Sigmoid colon (tissue), 4 donors: ENCODE data around the gene NPC1.

Experiments
- POLR2A ChIP-seq, 2 donors: fragments of 450-650 bp; IDR thresholded peaks; one replicate each; pipeline ENCODE4 v1.6.1; 2016; ENCODE audit warnings: antibody characterized with exemption in 2 of 2, mild to moderate bottlenecking in 2 of 2, moderate library complexity in 2 of 2
- POLR2AphosphoS5 ChIP-seq, 4 donors: sonication (generic); formaldehyde crosslinking; IDR thresholded peaks; one replicate each; pipeline ENCODE4 v1.6.1; 2017; ENCODE audit warnings: antibody characterized with exemption in 4 of 4
- TF ChIP-seq, protein P1 (sequence below), 4 experiments: fragments of 450-650 bp in 3 of 4; fragments of 200-600 bp in 1 of 4; IDR thresholded peaks; one replicate each; pipeline ENCODE4 v1.5.1; 2016 to 2019; ENCODE audit warnings: antibody characterized with exemption in 4 of 4, mild to moderate bottlenecking in 3 of 4, moderate library complexity in 2 of 4

DNA sequence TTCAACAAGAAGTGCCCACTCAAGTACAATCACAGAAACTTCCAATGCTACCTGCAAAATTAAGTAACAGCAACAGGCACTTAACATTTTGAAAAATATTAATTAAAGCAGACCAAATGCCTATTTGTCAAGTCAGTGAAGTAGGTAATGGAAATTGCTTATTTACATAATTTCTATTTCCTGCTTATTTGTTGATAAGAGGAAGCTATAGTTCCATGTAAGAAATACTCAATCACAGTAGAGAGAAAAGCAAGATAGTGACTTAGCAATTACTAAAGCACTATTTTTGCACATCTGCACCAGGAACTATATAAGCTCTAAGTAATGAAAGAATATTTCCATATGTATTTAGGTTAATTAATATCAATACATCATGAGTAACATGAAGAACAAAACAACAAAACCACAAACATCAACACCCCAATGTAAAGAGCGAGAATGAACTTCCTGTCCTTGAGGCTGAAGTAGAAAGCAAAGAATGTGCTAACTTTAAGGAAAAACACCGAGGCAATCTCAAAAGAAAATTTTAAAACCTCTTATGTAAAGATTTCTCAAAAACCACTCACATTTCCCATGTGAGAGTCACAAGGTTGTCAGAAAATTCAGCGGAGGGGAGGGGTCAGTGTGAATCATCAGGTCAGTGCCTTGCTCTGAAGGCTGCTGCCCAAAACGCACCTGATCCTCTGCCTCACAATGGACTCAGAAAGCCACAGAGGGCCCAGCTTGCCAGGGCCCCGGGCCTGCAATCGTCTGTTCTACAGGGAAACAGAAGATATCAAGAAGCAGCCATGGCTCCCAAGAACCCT lies 12.5 kb downstream of the NPC1 start:
- TF ChIP-seq POLR2A (IDR thresholded peaks at IDR 0.05) = no peak
- TF ChIP-seq, protein P1, sequence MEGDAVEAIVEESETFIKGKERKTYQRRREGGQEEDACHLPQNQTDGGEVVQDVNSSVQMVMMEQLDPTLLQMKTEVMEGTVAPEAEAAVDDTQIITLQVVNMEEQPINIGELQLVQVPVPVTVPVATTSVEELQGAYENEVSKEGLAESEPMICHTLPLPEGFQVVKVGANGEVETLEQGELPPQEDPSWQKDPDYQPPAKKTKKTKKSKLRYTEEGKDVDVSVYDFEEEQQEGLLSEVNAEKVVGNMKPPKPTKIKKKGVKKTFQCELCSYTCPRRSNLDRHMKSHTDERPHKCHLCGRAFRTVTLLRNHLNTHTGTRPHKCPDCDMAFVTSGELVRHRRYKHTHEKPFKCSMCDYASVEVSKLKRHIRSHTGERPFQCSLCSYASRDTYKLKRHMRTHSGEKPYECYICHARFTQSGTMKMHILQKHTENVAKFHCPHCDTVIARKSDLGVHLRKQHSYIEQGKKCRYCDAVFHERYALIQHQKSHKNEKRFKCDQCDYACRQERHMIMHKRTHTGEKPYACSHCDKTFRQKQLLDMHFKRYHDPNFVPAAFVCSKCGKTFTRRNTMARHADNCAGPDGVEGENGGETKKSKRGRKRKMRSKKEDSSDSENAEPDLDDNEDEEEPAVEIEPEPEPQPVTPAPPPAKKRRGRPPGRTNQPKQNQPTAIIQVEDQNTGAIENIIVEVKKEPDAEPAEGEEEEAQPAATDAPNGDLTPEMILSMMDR (IDR thresholded peaks at IDR 0.05) = no peak
- no peak for TF ChIP-seq POLR2AphosphoS5 (IDR thresholded peaks at IDR 0.05)
